Activated CD4-positive, alpha-beta T cell treated with anti-CD3 and anti-CD28 coated beads, Interleukin-2, amount 50 U/mL, for 24 hours (primary cell): ENCODE results near the gene TSR3.

Source experiments
- DNase-seq, 2 donors: peaks; one replicate each; pipeline ENCODE4 v3.0.0-alpha.2; 2020; ENCODE audit warnings: low read depth in 1 of 2, low spot score in 1 of 2

Gene TSR3

GRCh38 chr16:1351582-1352362 is at the start of gene TSR3, which contains the start of gene GNPTG:
TSS of gene TSR3 (minus strand) at chr16:1351878. CDS start at chr16:1351804, 74 bp downstream.
TSS of gene GNPTG (plus strand) at chr16:1351931. CDS start at chr16:1351966, 35 bp downstream.
- DNase-seq = peak; percentile 71 to 83

- DNase-seq = no peak
Measured at GRCh38 chr16:1401061-1401757, 49.5 kb upstream of the TSR3 start.

- DNase-seq = no peak
Measured at GRCh38 chr16:1398826-1399581, 47.3 kb upstream of the TSR3 start.

GRCh38 chr16:1398351-1398750 is 46.7 kb upstream of the TSR3 start:
- DNase-seq = no peak

GRCh38 chr16:1397779-1398178 is 46.1 kb upstream of the TSR3 start:
- no peak for DNase-seq

- DNase-seq = no peak
Measured at GRCh38 chr16:1395444-1396031, 43.9 kb upstream of the TSR3 start.

GRCh38 chr16:1394367-1394951 is 42.8 kb upstream of the TSR3 start:
- no peak for DNase-seq

GRCh38 chr16:1393613-1394176 is 42.0 kb upstream of the TSR3 start:
- DNase-seq = no peak

- no peak for DNase-seq
Measured at GRCh38 chr16:1392826-1393225, 41.1 kb upstream of the TSR3 start.

GRCh38 chr16:1390239-1390779 is 38.6 kb upstream of the TSR3 start:
- no peak for DNase-seq

GRCh38 chr16:1389762-1390161 is 38.1 kb upstream of the TSR3 start:
- no peak for DNase-seq

GRCh38 chr16:1387331-1387730 is 35.7 kb upstream of the TSR3 start:
- DNase-seq = no peak

- DNase-seq = no peak
Measured at GRCh38 chr16:1385232-1385631, 33.6 kb upstream of the TSR3 start.

- DNase-seq = no peak
Measured at GRCh38 chr16:1383556-1383955, 31.9 kb upstream of the TSR3 start.

GRCh38 chr16:1381612-1382406 is 30.1 kb upstream of the TSR3 start:
- no peak for DNase-seq

GRCh38 chr16:1380195-1380594 is 28.5 kb upstream of the TSR3 start:
- no peak for DNase-seq

GRCh38 chr16:1379304-1380076 is 27.8 kb upstream of the TSR3 start:
- peak; percentile 61 to 65 for DNase-seq

- DNase-seq = peak; percentile 52 to 55
Measured at GRCh38 chr16:1378804-1379303, 27.2 kb upstream of the TSR3 start.
